Measurements from ENCODE around the gene PLXNB2.
"Not testable (repeated sequence)": the region's sequence is repeated elsewhere in the genome, so short reads cannot be mapped to it uniquely, and the experiment has no call there.

Gene PLXNB2

GRCh38 chr22:50278956-50279619, 28.4 kb downstream of the PLXNB2 start:
- no peak for DNase-seq

DNA sequence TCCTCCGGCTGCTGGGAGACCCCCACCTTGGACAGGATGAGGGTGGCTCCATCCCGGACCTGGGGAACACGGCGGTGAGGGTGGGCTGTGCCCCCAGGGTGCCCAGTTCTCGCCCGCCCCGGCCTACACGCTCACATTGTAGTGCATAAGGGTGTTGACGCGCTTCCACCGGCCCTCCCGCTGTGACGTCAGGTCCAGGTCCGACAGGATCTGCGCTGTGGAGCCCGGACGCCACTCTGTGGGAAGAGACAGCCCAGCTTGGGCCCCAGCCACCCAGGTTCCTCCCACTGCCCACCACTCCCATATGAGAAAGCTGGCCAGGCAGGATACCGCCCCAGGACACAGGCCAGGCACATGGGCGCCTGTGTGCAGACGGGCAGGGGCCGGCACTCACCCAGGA, 29.0 kb downstream of the PLXNB2 start:
- DNase-seq, result no peak

GRCh38 chr22:50277761-50278160, 29.7 kb downstream of the PLXNB2 start:
- no peak for DNase-seq

GRCh38 chr22:50276143-50276542, 31.3 kb downstream of the PLXNB2 start:
- peak; percentile 14 for DNase-seq

DNA sequence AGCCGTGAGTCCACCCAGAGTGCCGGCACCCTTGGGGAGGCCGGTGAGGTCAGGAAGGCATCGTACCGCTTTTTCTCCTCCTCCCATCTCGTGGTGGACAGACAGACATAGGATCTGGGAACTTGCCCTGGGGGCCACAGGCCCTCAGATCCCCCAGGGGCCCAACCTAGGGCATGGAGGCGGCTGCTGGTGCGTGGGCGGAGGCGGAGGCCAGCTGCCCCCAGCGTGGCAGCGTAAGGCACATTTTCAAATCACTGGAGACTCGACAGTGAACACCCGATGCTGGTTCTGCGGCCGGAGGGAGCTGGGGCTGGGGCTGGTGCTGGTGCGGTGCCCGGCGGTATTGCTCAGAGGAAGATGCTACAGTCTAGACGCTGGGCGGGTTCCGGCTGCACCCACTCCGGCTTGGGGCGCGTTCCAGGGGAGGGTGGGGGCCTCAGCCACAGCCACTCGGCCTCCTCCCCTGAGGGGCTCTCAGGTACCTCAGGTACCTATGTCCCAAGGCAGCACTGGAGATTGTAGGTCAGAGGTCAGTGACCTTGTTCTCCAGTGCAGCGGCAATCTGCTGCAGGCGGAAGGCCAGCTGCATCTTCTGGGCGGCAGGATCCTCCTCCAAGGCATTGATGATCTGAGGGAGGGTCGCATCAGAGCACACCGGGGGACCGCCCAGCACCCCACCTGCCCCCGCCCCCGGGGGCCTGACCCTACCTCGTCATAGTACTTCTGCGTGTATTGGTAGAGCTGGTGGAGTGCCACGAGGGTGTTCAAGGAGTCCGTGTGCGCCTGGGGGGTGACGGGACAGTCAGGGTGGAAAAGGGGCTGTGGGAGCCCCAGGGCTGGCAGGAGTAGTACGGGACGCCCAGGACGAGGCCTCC, 32.0 kb downstream of the PLXNB2 start:
- no peak for DNase-seq

- no peak for DNase-seq
Measured at GRCh38 chr22:50274771-50275170, 32.7 kb downstream of the PLXNB2 start.

GRCh38 chr22:50274311-50274710, 33.1 kb downstream of the PLXNB2 start:
- peak; percentile 71 for DNase-seq

DNA sequence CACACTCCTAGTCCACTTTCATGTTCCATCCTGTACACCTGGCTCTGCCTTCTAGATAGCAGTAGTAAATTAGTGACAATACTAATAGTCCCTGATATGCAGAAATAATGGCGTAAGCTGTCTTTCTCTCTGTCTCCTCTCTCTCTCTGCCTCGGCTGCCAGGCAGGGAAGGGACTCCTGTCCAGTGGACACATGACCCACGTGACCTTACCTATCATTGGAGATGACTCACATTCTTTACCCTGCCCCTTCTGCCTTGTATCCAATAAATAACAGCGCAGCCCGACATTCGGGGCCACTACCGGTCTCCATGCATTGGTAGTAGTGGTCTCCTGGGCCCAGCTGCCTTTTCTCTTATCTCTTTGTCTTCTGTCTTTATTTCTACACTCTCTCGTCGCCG, 33.7 kb downstream of the PLXNB2 start:
- DNase-seq, result not testable (repeated sequence)

DNA sequence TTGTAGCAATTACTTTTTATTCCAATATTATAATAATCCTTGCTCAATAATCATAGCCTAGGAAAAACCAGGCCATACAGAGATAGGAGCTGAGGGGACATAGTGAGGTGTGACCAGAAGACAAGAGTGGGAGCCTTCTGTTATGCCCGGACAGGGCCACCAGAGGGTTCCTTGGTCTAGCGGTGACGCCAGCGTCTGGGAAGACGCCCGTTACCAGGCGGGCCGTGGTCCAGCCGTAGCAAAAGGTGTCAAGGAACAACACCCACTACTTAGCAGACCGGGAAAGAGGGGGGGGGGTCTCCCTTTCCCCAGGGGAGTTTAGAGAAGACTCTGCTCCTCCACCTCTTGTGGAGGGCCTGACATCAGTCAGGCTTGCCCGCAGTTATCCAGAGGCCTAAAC, 34.1 kb downstream of the PLXNB2 start:
- DNase-seq, result not testable (repeated sequence)

GRCh38 chr22:50272044-50272802, 35.2 kb downstream of the PLXNB2 start:
- peak; percentile 33 for DNase-seq

DNA sequence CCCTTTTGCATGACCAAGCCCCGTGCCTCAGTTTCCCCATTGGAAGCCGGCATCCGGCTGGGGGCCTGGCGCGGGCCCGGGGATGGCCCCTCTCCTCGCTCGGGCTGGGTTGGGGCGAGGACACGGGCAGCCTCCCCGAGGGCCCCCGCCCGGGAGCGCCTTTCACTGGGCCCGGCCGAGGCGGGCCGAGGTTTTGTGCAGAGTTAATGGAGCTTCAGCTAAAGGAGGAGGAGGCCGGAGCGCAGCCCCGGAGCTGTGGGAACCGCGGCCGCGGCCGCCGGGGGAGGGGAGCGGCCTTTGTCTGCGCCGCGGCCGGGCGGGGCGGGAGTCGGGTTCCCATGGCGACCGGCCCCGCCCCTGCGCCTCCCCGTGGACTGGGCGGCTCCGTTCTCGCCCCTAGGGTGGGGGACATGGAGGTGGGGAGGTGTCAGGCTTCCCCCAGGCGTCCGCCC, 35.9 kb downstream of the PLXNB2 start:
- DNase-seq, result peak; percentile 85

DNA sequence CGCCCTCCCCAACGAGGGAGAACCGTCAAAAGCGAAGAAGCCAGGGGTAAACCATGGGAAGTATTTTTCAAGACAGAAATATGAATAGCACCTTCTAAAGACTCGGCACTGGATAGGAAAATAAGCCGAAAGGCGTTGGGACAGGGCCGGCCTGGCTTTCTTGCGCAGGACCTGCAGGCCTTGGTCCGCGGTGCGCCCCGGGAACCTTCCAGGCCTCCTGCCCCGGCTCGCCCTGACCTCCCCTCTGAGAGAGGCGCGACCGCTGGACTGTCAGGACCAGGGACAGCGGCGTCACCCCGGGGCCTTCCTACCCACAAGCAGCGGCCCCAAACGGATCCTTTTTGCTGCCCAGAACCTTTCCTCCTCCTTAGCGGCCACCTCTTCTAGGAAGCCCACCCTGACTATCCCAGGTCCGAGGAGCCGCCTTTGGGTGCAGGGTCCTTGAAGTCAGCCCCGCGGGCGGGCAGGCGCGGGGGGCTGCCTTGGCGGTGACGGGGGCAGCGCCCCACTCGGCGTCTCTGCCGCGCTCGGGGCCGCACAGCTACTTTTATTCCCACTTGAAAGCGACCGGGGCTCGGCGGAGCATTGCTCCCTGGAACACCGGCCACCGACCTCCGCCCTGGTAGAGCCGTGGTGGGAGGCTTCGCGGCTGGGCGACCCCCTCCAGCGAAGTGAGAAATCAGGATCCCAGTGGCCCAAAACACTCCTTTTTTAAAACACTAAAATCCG, 36.6 kb downstream of the PLXNB2 start:
- DNase-seq, result peak; percentile 47

- peak; percentile 68 for DNase-seq
Measured at GRCh38 chr22:50269970-50270665, 37.3 kb downstream of the PLXNB2 start, which contains the start of gene MAPK11. MAPK11 (minus strand) TSS chr22:50270380; CDS start chr22:50270292, 88 bp downstream.

DNA sequence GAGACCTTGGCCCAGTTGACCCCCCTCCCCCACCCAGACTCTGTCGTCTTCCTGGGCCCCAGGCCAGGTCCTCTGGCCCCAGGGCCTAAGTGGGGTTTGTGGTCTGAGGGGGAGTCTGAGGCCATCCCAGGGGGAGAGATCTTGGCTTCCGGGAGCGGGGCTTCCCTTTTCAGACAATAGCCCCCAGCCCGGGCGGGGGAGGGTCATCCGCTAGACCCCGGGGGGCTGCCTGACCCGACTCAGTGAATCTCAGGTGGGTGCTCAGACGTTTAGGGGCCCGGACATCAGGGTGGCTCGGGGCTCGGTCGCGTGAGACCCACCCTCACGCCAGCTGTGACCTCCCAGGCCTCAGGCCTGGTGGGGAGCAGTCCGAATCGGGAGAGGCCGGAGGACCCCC, 37.9 kb downstream of the PLXNB2 start:
- no peak for DNase-seq

GRCh38 chr22:50268655-50269113, 38.8 kb downstream of the PLXNB2 start:
- no peak for DNase-seq

- DNase-seq, result no peak
Measured at GRCh38 chr22:50267591-50268390, 39.7 kb downstream of the PLXNB2 start.

DNA sequence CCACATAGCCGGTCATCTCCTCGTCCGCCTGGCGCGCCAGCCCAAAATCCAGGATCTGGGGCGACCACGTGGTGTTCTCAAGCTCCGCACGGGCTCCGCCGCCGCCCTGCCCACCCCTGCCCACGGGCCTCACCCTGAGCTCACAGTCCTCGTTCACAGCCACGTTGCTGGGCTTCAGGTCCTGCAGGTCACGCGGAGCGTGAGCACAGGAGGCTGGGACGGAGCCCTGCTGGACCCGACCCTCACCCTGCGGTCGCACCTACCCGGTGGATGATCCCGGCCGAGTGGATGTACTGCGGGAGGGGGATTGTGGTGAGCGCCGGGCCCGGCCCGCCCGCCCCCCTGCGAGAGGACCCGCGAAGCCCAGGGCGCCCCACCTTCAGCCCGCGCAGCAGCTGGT, 40.5 kb downstream of the PLXNB2 start:
- no peak for DNase-seq

DNA sequence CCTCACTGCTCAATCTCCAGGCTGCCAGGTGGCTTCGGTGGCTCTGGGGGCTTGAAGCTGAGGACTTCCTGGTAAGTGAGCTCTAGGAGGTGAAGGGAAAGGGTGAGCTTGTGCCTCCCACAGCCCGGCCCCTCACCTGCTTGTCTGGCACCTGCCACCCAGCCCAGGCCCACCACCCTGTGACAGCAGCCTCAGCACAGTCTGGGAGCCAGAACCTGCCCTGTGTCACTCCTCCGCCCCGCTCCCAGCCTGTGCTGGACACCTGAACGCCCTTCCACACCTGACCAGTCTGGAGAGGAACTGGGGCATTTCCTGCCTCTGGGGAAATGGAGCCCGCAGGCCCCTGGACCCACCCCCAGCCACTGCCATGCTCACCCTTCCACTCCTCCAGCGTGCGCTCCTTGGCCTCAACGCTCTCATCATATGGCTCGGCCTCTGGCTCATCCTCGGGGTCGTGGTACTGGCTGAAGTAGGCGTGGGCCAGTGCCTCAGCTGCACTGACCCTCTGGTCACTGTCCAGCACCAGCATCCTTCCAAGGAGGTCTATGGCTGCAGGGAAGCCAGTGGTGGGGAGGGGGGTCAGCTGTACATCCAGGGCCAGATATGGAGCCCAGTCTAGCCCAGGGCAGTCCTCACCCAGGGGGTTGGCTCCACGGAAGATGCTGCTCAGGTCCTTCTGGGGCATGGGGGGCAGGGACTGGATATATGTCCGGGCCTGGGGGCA, 42.3 kb downstream of the PLXNB2 start:
- DNase-seq, result no peak

DNA sequence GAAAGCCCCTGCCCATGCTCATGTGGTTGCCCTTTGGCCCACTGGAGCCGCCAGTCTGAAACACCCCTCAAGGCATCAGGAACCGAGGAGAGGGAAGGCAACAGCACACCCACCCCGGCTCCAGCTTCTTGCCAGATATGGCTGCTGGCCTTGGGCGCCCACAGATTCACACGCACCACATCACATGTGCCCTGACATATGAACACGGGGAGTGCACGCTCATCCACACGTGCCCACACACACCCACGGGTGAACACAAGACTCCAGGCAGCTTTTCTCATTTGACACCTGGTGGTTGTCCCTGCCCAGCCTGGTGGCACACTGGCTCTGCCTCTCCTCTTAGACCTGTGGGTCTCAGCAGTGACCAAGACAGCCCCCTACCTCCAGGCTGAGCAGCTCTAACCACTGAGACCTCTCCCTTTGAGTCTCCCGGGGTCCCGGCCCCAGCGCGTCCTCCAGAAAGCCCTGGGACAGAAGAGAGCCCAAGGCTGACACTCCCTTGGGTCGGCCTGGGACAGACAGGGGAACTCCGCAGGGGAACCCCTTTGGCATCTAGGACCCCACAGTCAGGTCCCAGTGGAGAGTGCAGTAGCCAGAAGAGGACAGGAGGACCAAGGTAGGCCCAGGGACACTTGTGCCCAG, 43.2 kb downstream of the PLXNB2 start:
- DNase-seq, result no peak
